ENCODE results near the gene MELK.
"Not testable (repeated sequence)": the region's sequence is repeated elsewhere in the genome, so short reads cannot be mapped to it uniquely, and the experiment has no call there.

The MELK gene

GRCh38 chr9:36572515-36573418 is at the start of gene MELK:
Gene MELK (plus strand): TSS chr9:36572895. CDS start chr9:36581682, 8,787 bp downstream.
- peak within 1 kb of the TSS; percentile 77 for H3K4me3 ChIP-seq (ENCODE audit: control insufficient read depth, low read depth, low read length)
- DNase-seq (ENCODE audit: low read depth) = peak; percentile 64
- TF ChIP-seq CTCF (conservative IDR thresholded peaks at IDR 0.05; ENCODE audit: control insufficient read depth, insufficient read depth, low read depth, low read length) = no peak

- TF ChIP-seq CTCF (conservative IDR thresholded peaks at IDR 0.05; ENCODE audit: control insufficient read depth, insufficient read depth, low read depth, low read length) = no peak
- no peak overlapping the region for H3K4me3 ChIP-seq (ENCODE audit: control insufficient read depth, low read depth, low read length)
- no peak for DNase-seq (ENCODE audit: low read depth)
Observed at GRCh38 chr9:36530224-36530623, 42.5 kb upstream of the MELK start.

- no peak for TF ChIP-seq CTCF (conservative IDR thresholded peaks at IDR 0.05; ENCODE audit: control insufficient read depth, insufficient read depth, low read depth, low read length)
- DNase-seq (ENCODE audit: low read depth) = no peak
- H3K4me3 ChIP-seq (ENCODE audit: control insufficient read depth, low read depth, low read length) = no peak overlapping the region
Observed at GRCh38 chr9:36532353-36532752, 40.3 kb upstream of the MELK start.

GRCh38 chr9:36533726-36534125 is 39.0 kb upstream of the MELK start:
- DNase-seq (ENCODE audit: low read depth) = not testable (repeated sequence)

GRCh38 chr9:36535107-36535506 is 37.6 kb upstream of the MELK start:
- no peak for DNase-seq (ENCODE audit: low read depth)
- no peak overlapping the region for H3K4me3 ChIP-seq (ENCODE audit: control insufficient read depth, low read depth, low read length)
- TF ChIP-seq CTCF (conservative IDR thresholded peaks at IDR 0.05; ENCODE audit: control insufficient read depth, insufficient read depth, low read depth, low read length) = no peak

More at GRCh38 chr9:36533726-36534125, 39.0 kb upstream of the MELK start:
- H3K4me3 ChIP-seq (ENCODE audit: control insufficient read depth, low read depth, low read length) = not testable (repeated sequence)

GRCh38 chr9:36537861-36538260 is 34.8 kb upstream of the MELK start:
- H3K4me3 ChIP-seq (ENCODE audit: control insufficient read depth, low read depth, low read length) = no peak overlapping the region
- no peak for TF ChIP-seq CTCF (conservative IDR thresholded peaks at IDR 0.05; ENCODE audit: control insufficient read depth, insufficient read depth, low read depth, low read length)
- no peak for DNase-seq (ENCODE audit: low read depth)

GRCh38 chr9:36542355-36542754 is 30.3 kb upstream of the MELK start:
- no peak overlapping the region for H3K4me3 ChIP-seq (ENCODE audit: control insufficient read depth, low read depth, low read length)
- no peak for DNase-seq (ENCODE audit: low read depth)
- no peak for TF ChIP-seq CTCF (conservative IDR thresholded peaks at IDR 0.05; ENCODE audit: control insufficient read depth, insufficient read depth, low read depth, low read length)
